Cortex of kidney (tissue), 1 donor: ENCODE results near the gene EXD2.
"Not testable (repeated sequence)": the region's sequence is repeated elsewhere in the genome, so short reads cannot be mapped to it uniquely, and the experiment has no call there.

ENCODE experiments used
- DNase-seq: peaks from one replicate; lab custom pipeline; 2025; lab: John Stamatoyannopoulos, UW

EXD2 gene

DNA sequence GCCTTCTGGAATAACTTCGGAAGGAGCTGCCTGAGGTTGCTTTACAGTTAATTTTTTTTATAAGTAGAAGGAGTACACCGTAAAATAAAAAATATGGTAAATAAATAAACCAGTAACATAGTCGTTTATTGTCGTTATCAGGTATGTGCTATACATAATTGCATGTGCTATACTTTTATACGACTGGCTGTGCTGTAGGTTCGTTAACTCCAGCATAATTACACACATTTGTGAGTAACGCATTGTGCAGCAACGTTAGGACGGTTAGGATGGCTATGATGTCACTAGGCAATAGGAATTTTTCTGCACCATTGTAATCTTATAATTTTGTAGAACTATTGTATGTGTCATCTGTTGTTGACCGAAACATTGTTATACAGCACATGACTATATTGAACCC, 8.5 kb downstream of the EXD2 start:
- no peak for DNase-seq

DNA sequence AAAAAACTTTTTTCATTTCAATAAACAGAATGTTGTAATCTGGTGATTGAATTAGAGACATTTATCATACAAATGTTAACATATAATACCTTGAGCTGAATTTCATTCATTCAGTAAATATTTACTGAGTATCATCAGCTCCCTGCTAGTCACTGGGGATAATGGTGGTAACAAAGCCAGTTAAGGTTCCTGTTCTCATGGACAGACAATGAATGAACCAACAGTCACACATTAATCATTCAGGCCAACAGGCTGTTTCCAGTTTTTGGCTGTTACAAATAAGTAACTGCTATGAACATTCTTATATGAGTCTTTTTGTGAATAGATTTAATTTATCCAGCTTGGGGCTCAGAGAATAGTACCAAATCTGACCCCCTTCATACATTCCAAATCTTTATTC, 13.5 kb downstream of the EXD2 start:
- DNase-seq = no peak

DNA sequence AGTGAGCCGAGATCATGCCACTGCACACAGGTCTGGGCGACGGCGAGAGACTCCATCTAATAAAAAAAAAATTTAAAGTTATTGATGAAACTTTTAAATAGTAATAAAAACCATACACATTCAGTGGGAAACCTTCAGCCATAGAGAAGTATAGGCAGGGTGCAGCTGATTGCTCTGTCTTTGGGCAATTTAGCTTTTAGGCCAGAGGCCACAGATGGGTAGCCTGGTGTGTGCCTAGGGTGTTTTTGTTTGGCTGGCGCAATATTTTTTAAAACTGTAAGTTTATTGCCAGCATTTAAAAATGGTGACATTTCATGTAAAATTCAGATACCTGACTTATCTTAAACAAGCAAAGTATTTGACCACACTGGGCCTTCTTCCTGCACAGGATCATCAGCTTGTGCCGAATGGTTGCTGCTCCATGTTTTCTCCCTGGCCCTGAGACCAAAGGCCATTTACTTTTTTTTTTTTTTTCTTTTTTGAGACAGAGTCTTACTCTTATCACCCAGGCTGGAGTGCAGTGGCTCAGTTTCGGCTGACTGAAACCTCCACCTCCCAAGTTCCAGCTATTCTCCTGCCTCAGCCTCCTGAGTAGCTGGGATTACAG, 16.2 kb downstream of the EXD2 start:
- no peak for DNase-seq

DNA sequence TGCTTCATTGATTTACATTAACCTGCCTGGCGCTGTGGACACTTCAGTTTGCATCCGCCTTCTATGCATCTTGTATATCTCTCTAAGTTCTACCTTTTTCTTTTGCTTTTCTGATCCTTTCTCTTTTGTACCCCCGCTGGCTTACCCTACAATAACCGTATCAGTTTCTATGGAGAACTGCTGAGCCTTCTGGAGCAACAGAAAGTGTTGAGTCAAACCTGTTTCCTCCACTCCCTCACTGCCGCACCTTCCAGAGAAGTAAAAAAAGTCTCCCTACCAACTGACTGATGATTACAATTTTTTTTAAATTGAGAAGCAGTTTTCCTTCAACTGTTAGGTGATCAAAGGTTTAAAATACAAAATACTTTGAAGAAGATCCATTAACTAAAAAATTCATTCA, 17.4 kb downstream of the EXD2 start:
- DNase-seq = no peak

DNA sequence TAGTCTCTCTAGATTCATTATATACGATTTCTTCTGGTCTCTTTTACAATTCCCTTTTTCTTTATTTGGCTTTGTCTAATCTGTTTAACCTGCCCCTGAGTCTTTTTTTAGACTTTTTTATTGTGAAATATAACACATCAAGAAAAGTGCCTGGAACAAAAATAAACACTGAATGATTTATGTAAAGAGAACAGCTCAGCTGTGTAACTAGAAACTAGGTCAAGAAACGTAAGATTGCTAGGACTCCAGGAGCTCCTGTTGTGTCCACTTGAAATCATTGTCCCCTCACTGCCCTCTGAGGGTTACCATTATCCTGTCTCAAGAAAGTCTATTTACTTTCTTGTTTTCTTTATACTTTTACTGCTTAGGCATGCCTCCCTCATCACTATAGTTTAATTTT, 23.1 kb downstream of the EXD2 start:
- no peak for DNase-seq

DNA sequence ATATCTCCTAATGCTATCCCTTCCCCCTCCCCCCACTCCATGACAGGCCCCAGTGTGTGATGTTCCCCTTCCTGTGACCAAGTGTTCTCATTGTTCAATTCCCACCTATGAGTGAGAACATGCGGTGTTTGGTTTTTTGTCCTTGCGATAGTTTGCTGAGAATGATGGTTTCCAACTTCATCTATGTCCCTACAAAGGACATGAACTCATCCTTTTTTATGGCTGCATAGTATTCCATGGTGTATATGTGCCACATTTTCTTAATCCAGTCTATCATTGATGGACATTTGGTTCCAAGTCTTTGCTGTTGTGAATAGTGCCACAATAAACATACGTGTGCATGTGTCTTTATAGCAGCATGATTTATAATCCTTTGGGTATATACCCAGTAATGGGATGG, 26.4 kb downstream of the EXD2 start:
- not testable (repeated sequence) for DNase-seq

DNA sequence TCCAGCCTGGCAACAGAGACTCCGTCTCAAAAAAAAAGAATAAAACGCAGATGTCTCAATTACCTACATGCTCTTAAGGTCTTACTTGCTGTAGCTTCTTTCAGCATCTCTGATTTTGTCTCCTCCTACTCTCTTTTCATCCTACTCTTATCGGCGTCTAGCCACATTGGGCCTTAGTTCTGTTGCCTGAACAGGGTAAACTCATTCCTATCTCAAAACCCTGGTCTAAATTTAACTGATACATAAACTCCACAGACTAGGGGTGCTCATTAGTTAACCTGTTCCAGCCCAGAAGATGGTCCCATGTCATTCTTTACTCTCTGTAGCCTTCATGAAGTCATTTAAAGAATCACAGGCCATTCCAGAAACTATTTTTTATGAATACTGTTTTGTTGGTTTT, 33.6 kb downstream of the EXD2 start:
- DNase-seq = no peak

DNA sequence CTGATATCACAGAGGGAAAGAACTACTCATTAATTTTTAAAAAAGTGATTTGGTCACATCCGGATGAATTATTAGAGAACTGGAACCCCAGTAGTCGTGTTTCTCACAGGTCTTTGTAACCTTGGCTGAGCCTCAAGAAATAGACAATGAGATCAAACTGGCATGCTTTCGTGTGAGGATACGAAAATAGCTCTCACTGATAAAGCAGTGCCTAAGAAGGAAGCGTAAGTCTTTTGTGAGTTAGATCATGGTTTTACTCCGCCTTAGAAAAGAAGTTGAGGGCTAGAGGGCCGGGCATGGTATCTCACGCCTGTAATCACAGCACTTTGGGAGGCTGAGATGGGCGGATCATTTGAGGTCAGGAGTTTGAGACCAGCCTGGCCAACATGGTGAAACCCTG, 34.9 kb downstream of the EXD2 start:
- no peak for DNase-seq

DNA sequence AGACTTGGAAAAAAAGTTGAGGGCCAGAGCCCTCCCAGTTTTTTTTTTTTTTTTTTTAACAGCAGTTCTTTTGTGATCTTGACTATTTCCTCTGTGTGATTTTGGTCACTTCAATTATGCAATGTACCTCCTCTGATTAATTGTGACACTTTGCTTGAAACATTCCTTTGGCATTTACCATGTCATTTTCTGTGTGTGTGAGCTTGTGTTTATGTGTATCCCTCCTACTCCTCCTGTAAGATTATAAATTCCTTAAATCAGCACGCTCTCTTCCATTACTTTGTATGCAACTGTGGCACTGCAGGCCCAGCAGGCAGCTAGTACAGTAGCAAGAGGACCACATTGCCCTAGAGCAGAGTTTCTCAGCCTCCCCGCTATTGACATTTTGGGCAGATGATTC, 35.4 kb downstream of the EXD2 start:
- DNase-seq = no peak

DNA sequence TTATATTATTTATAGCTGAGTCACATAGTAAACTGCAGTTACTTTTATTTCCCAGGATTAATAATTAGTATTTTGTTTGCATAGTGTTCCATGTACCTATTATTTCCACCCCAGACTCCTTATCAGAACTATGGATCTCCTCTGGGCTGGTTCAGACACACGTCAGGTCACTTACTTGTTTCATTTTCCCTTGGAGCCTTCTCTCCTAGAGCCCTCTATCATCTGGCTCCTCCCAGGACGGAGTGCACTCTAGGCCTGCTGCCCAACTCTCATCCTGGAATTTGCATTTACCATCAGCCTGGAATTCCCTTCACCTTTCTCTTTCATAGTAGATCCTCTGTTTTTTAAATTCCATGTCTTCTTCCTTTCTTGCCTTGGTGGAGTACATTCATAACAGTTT, 40.2 kb downstream of the EXD2 start:
- no peak for DNase-seq

DNA sequence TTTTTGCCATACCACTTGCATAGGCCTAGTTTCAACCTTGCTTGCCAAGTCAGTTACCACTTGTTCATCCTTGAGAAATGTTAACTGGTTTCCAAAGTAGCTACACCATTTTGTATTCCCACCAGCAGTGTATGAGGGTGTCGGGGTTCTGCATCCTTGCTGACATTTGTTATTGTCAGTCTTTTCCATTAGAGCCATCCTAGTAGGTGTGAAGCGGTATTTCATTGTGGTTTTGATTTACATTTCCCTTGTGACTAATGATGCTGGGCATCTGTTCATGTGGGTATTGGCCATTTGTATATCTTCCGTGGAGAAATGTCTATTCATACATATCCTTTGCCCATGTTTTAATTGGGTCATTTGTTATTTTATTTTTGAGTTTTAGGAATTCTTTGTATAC, 41.1 kb downstream of the EXD2 start:
- DNase-seq = no peak

DNA sequence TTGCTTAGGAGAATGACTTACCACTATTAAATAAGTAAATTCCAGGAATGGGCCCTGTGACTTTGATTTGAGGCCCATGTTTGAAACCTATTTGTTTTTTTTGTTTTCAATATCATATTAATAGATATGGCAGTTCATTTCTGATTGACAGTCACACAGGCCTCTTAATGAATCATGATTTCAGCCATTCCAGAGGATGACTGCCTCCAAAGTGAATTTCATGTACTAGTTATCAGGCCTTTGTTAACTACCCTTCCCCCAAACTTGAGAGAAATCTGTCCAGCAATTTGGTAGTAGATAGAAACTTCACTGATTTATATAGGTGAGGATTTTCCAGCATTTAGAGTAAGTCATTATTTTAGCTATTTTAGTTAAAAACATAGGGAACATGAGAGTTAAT, 42.8 kb downstream of the EXD2 start:
- DNase-seq = no peak

DNA sequence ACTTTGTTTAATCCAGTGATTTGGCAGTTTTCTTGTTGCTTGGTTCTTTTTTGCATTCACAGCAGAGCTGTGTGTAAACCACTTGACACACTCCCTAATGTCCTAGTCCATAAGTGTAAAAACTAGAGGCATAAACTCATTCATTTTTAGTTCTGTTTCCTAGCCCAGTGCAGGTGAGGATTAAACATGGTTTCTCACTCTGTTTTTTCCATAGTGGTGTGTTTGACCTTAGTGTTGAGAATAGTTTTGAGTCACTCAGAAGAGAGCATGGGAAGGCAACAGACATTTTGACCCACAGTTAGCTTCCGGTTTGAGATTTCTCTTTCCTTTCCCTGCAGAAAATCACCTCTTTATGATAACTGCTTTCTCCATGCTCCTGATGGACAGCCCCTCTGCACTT, 44.4 kb downstream of the EXD2 start:
- DNase-seq = no peak

DNA sequence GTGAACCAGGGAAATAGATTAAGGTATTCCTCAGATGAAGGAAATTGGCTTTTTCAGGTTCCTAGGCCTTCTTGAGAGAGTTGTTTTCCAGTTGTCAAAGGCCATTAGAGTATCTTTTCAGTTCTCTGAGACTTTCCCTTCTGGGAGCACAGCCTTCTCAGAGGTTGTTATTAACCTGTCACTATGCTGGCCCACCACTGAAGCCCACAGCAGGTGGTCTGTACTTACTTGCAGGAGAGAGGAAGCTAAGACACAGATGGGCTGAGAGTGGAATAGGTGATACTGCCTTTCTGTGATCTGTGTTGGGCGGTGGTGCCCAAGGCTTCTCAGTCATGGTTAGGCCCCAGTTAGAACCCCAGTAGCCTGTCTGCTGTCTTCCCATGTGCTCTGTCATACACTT, 45.8 kb downstream of the EXD2 start:
- DNase-seq = no peak

DNA sequence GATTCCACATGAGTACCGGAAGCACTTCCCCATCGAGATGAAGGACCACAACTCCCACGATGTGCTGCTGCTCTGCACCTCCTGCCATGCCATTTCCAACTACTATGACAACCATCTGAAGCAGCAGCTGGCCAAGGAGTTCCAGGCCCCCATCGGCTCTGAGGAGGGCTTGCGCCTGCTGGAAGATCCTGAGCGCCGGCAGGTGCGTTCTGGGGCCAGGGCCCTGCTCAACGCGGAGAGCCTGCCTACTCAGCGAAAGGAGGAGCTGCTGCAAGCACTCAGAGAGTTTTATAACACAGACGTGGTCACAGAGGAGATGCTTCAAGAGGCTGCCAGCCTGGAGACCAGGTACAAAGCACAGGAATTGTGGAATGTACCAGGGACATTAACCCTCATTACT, 46.3 kb downstream of the EXD2 start:
- no peak for DNase-seq

DNA sequence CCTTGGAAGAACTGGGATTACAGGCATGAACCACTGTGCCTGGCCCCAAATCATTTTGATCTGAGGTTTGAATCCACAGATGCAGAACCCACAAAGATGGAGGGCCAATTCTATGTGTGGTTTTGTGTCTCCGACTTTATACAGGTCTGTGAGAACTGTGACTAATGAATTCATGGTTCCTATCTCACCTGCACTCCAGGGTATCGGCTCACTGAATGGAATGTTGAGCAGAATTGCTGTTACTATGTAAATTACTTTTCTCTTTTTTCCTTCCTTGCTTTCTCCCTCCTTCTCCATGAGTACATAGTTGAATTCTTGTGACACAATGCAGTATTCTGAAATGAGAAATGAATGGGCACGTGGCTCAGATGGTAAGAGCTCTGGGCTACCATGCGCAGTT, 47.6 kb downstream of the EXD2 start:
- DNase-seq = no peak

DNA sequence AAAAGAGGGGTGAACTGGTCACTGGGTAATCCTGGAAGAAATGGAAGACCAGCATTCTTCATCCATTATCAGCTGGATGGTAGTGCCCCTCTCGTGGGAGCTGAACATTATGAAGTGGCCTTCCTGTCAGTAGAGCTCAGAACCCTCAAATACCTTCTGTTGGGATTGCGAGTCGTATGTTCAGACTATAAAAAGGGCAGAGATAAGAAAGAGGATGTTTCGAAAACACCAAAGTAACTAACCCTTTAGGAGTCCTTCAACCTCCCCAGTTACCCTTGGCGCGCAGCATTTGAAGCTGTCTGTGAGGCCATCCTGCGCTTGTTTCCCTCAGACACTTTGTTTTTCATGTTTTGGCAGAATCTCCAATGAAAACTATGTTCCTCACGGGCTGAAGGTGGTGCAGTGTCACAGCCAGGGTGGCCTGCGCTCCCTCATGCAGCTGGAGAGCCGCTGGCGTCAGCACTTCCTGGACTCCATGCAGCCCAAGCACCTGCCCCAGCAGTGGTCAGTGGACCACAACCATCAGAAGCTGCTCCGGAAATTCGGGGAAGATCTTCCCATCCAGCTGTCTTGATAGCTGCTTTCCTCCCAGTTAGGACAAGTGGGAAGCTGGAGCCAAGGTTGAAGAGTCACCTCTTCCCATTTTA, 49.4 kb downstream of the EXD2 start:
- no peak for DNase-seq

DNA sequence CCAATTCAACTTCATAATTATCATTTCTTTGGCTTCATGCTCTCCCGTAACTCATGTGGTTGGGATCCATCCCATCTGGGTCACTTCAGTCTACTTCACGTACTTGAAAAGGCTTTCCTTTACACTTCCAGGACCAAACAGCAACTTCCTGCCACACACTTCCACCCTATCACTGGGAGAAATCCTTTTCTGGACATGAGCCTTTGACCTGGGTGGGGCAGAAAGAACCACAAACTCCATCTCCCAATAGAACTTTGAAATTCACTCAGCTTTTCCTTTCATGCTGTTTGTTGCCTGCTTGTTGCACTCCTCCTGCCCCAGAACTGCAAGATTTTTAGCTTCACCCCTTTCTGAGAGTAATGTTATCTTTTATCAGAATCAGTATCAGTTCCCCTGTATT, 50.3 kb downstream of the EXD2 start:
- no peak for DNase-seq

DNA sequence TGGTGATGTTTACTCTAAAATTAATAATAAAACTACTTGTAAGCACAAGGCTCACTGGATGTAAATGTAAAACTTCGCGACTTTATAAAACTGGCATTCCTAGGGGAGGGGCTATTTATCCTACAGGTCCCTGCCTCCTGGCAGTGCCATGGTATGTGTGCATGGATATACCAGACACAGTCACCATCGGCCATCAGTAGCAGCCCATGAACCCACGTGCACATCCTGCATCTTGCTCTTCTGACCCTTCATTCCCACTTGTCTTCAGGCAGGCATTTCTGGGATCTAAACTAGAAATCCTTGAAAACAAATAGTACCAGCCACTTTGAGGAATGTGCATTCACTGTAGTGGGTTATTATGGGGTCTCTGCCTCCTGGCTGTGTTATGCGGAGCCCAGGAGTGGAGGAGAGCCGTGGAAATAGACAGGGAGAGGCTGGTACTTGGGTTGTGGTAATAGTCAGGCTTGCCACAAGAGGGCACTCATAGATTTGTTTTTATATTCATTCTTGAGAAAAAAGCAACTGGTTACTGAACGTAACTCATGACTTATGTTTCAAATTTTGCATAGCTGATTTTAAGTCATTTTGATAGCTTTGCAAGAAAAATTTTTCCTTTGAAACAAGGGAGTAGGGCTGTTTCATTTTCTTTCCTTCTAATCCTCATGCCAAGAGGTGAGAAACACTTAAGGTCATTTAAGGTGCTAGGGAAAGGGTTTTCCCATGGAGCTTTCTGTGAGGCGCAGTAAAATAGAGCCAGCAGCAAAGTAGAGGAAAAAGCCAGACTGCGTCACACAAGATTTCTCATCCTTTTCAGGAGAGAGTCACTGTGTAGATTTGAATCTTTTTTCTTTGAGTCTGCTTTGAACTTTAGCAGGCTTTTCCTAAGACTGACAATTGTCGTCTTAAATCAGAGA, 51.3 kb downstream of the EXD2 start:
- no peak for DNase-seq

DNA sequence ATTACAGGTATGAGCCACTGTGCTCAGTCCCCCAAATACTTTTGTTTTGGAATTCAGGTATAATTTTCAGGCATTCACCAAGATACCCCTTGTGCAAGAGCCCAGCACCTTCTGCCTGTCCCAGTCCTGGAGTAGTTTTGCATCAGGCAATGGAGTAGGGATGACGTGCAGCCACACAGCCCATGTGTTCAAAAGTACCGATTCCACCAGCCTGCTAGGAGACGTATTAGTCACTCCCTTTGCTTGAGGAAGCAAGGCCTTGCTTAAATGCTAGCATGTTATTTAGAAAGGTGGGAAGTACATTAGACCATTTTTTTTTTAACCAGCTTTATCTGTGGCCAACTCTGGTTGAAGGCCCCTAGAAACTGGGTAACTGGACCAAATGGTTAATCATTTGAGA, 53.6 kb downstream of the EXD2 start:
- DNase-seq = no peak

DNA sequence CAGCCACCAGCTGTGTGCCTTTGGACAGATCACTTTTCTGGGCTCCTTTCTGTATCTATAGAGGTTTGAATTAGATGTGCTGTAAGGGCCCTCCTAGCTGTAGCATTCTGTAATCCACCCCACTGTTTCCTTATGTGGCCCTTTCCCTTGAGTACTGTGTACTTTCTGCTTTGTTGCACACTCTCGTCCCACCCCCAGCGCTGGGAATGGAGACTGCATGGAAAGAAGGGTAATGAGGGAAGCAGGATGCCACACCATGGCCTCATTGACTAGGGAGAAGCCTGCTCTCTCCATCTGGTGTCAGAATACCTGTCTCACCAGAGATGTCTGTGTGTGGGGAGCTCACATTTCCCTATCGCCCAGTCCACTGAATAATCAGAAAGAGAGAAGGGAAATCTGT, 55.0 kb downstream of the EXD2 start:
- DNase-seq = no peak

DNA sequence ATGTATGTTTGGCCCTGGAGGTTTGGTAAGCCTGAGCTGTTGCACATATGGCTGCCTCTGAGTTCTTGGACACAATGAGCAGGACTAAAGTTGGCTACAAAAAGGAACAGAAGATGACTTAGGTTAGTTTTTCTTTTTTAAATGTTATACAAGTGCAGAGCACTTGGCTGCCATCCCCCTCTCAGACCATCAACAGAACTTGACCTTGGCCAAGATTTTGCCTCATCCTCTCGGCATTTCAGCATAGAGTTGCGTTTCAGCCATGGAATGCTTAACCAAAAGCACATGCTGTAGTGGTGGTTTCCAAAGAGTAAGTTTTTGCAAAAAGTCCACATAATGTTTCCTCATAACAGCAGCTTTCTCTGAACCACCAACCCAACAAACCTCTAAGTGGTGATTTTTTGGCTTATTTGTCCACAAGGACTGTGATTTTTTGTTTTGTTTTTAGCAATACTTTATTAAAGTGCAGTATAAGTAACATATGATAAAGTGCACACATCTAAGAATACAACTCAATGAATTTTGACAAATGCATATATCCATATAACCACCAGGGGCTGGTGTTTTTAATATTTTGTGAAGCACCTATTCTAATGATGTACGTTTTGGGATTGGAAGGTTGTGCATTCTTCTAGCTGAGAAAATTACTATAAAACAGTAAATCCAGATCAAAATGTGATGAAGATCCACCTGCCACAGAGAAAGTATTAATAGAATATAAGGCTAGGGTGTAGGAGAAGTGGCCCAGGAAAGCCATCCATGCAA, 56.6 kb downstream of the EXD2 start:
- DNase-seq = no peak

DNA sequence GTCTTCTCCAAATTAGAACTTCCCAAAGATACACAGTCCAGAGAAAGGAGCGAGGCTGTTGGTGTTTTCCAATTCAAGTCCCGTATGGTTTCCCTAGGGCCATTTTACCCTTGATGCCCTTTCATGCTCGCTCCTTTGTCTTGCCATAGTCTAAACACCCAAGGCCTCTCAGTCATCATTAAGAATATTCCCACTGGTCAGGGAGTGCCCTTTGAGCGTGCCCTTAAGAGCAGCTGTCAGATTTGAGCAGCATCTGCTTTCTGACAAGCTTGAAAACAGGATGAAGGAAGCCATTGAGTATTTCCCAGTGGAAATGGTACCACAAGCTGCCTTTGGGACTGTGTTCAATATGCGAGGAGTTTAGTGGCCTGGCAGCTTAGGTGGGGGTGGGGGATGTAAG, 58.3 kb downstream of the EXD2 start:
- DNase-seq = no peak
